Measurements from ENCODE around the gene CENPU.

- TF ChIP-seq CTCF (IDR thresholded peaks at IDR 0.05; ENCODE audit: insufficient read depth, low read length): no peak
- no peak for TF ChIP-seq REST (IDR thresholded peaks at IDR 0.05; ENCODE audit: insufficient replicate concordance, low read depth)
Measured at GRCh38 chr4:184750926-184751584, 17.2 kb upstream of the CENPU start.
